NT2/D1 (cell line): ENCODE measurements around the gene IFI35.

ENCODE experiments used
- SUZ12 ChIP-seq: IDR thresholded peaks from 2 replicates; pipeline ENCODE4 v1.6.1; 2011; ENCODE audit not compliant: insufficient read length, insufficient read depth; ENCODE audit errors: extremely low read depth
- YY1 ChIP-seq: IDR thresholded peaks from 2 replicates; pipeline ENCODE4 v1.6.1; 2011; ENCODE audit not compliant: insufficient read length, insufficient read depth
- ZNF274 ChIP-seq: IDR thresholded peaks from 2 replicates; pipeline ENCODE4 v1.6.1; 2011; ENCODE audit warnings: mild to moderate bottlenecking, low read depth, low read length

DNA sequence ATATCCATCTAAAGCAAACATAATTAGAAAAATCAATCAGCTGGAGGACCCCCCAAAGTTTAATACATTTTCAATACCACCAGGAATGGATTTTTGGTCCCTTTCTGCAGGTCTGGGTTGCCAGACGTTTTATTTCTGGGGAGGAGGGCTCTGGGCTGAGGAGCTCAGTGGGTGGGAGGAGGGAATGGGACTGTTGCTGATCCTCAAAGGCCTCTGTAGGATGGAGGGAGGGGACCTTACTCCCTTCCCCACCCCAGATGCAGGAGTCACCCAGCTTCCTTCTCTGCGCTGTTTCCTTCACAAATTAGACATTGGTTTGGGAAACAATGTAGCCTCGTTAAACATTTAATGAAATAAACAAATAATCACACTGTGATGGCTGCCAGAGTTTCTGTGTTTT, 25.1 kb downstream of the IFI35 start:
- no peak for TF ChIP-seq ZNF274
- TF ChIP-seq YY1: no peak
- no peak for TF ChIP-seq SUZ12
